IMR-90 (cell line): ENCODE results near the gene ABCA9. TPM values are rescaled to one million over a fixed set of nuclear protein-coding genes. Genes with fewer than 3 reads are reported as not detected.

Source experiments
- ATAC-seq: fragments of 200-7000 bp; cut with Tn5 transposase; 2 replicates; pipeline ENCODE4 v1.9.1; 2020; ENCODE audit warnings: low read depth, mild to moderate bottlenecking, moderate library complexity
- BruUV-seq: library from RNA; stranded (reverse); fragments of 400-500 nt; replicated peaks from 2 replicates; lab custom pipeline; 2021; lab: Mats Ljungman, UMichigan
- CTCF ChIA-PET: fragments of 300-600 bp; formaldehyde crosslinking; extraction: SDS; loops from one replicate; lab custom pipeline; 2021; ENCODE audit warnings: antibody characterized with exemption; lab: Yijun Ruan, JAX
- POLR2A ChIA-PET: fragments of 300-600 bp; sonication (Branson Sonifier 250); formaldehyde crosslinking; loops from one replicate; lab custom pipeline; 2022; ENCODE audit warnings: antibody characterized with exemption; ENCODE audit not compliant: unreplicated experiment; lab: Charles Lee
- DNase-seq: peaks from one replicate; pipeline ENCODE4 v3.0.0; 2013
- H2AFZ ChIP-seq: replicated peaks from 2 replicates; pipeline ENCODE3; 2013; ENCODE audit warnings: low read length, mild to moderate bottlenecking; ENCODE audit not compliant: poor library complexity
- H2AK5ac ChIP-seq: 2 replicates; pipeline ENCODE4 v1.6.1; 2013; ENCODE audit warnings: low read depth, low read length, inconsistent platforms
- H2AK9ac ChIP-seq: replicated peaks from 2 replicates; pipeline ENCODE3; 2013; ENCODE audit warnings: mild to moderate bottlenecking, low read depth, low read length, moderate library complexity; ENCODE audit not compliant: poor library complexity
- H2BK120ac ChIP-seq: 2 replicates; pipeline ENCODE4 v1.6.1; 2013; ENCODE audit warnings: low read depth, low read length, inconsistent platforms
- H2BK15ac ChIP-seq: 3 replicates; pipeline ENCODE4 v1.6.1; 2013; ENCODE audit warnings: low read depth, low read length, inconsistent platforms
- H2BK20ac ChIP-seq: 2 replicates; pipeline ENCODE4 v1.6.1; 2013; ENCODE audit warnings: low read depth, mild to moderate bottlenecking, inconsistent platforms, low read length, moderate library complexity
- H2BK5ac ChIP-seq: 2 replicates; pipeline ENCODE4 v1.6.1; 2013; ENCODE audit warnings: mild to moderate bottlenecking, low read depth, low read length, inconsistent platforms; ENCODE audit not compliant: poor library complexity, severe bottlenecking
- H3K14ac ChIP-seq: replicated peaks from 2 replicates; pipeline ENCODE4 v1.6.1; 2013; ENCODE audit warnings: low read depth, low read length, inconsistent platforms
- H3K18ac ChIP-seq: 2 replicates; pipeline ENCODE4 v1.6.1; 2013; ENCODE audit warnings: low read depth, low read length, control low read depth
- H3K23ac ChIP-seq: 2 replicates; pipeline ENCODE4 v1.6.1; 2013; ENCODE audit warnings: low read depth, low read length, inconsistent platforms
- H3K27ac ChIP-seq: 2 replicates; pipeline ENCODE4 v1.5.1; 2013; ENCODE audit warnings: mild to moderate bottlenecking, control low read depth, low read length; ENCODE audit not compliant: insufficient read depth
- H3K27me3 ChIP-seq: 2 replicates; pipeline ENCODE4 v1.6.1; 2013; ENCODE audit warnings: low read length; ENCODE audit not compliant: control insufficient read depth, insufficient read depth
- H3K36me3 ChIP-seq: 2 replicates; pipeline ENCODE4 v1.6.1; 2013; ENCODE audit warnings: low read length, mixed read lengths; ENCODE audit not compliant: control insufficient read depth, insufficient read depth
- H3K4ac ChIP-seq: 2 replicates; pipeline ENCODE4 v1.6.1; 2013; ENCODE audit warnings: low read depth, low read length, inconsistent platforms
- H3K4me1 ChIP-seq: 2 replicates; pipeline ENCODE4 v1.6.1; 2013; ENCODE audit warnings: low read length, mixed read lengths; ENCODE audit not compliant: control insufficient read depth, insufficient read depth
- H3K4me2 ChIP-seq: 2 replicates; pipeline ENCODE4 v1.6.1; 2013; ENCODE audit warnings: low read depth, mild to moderate bottlenecking, control low read depth, low read length, moderate library complexity
- H3K4me3 ChIP-seq: 2 replicates; pipeline ENCODE4 v1.5.1; 2013; ENCODE audit warnings: low read depth, mild to moderate bottlenecking, control low read depth, low read length, moderate library complexity; ENCODE audit not compliant: insufficient read depth
- H3K56ac ChIP-seq: 2 replicates; pipeline ENCODE4 v1.6.1; 2013; ENCODE audit warnings: low read length, inconsistent platforms; ENCODE audit not compliant: insufficient read depth; ENCODE audit errors: extremely low read depth
- H3K79me1 ChIP-seq, 2 experiments: 2 replicates each; pipeline ENCODE4 v1.6.1; 2013; ENCODE audit warnings: low read length in 2 of 2, inconsistent platforms in 1 of 2, low read depth in 1 of 2
- H3K9ac ChIP-seq: 2 replicates; pipeline ENCODE4 v1.6.1; 2013; ENCODE audit warnings: low read depth, low read length, control low read depth
- H3K9me1 ChIP-seq: 2 replicates; pipeline ENCODE4 v1.6.1; 2013; ENCODE audit warnings: low read length, inconsistent platforms; ENCODE audit not compliant: insufficient read depth
- H3K9me3 ChIP-seq: 2 replicates; pipeline ENCODE4 v1.6.1; 2013; ENCODE audit warnings: low read length; ENCODE audit not compliant: control insufficient read depth, insufficient read depth
- H4K20me1 ChIP-seq: 2 replicates; pipeline ENCODE4 v1.6.1; 2013; ENCODE audit warnings: low read length, inconsistent platforms; ENCODE audit not compliant: insufficient read depth
- H4K5ac ChIP-seq: 2 replicates; pipeline ENCODE4 v1.6.1; 2013; ENCODE audit warnings: mild to moderate bottlenecking, low read depth, low read length, control low read depth
- H4K8ac ChIP-seq, 2 experiments: 2 replicates each; pipeline ENCODE4 v1.6.1; 2013; ENCODE audit warnings: low read depth in 2 of 2, low read length in 2 of 2, control low read depth in 1 of 2, inconsistent platforms in 1 of 2
- H4K91ac ChIP-seq: 2 replicates; pipeline ENCODE4 v1.6.1; 2013; ENCODE audit warnings: low read depth, low read length, inconsistent platforms; ENCODE audit not compliant: insufficient read depth
- BHLHE40 ChIP-seq: fragments of 150-350 bp; IDR thresholded peaks from 2 replicates; pipeline ENCODE4 v1.6.1; 2016; ENCODE audit warnings: mild to moderate bottlenecking, low read depth, low read length
- CTCF ChIP-seq: conservative IDR thresholded peaks from 2 replicates; pipeline ENCODE4 v1.5.1; 2012; ENCODE audit warnings: mild to moderate bottlenecking, low read depth, low read length, improper control_type of control experiment
- MAZ ChIP-seq: IDR thresholded peaks from 2 replicates; pipeline ENCODE4 v1.6.1; 2012; ENCODE audit warnings: low read depth, mild to moderate bottlenecking, low read length, improper control_type of control experiment, moderate library complexity, borderline replicate concordance
- NFE2L2 ChIP-seq: fragments of 150-350 bp; IDR thresholded peaks from 2 replicates; pipeline ENCODE4 v1.6.1; 2016; ENCODE audit warnings: low read depth, mild to moderate bottlenecking, low read length
- POLR2A ChIP-seq: IDR thresholded peaks from 2 replicates; pipeline ENCODE4 v1.6.1; 2012; ENCODE audit warnings: mild to moderate bottlenecking, low read depth, low read length
- RAD21 ChIP-seq: IDR thresholded peaks from 2 replicates; pipeline ENCODE4 v1.6.1; 2012; ENCODE audit warnings: low read length, improper control_type of control experiment
- RFX5 ChIP-seq: IDR thresholded peaks from 2 replicates; pipeline ENCODE4 v1.8.0; 2012; ENCODE audit warnings: low read depth, mild to moderate bottlenecking, low read length, moderate library complexity
- SMC3 ChIP-seq: fragments of 150-350 bp; IDR thresholded peaks from 2 replicates; pipeline ENCODE4 v1.6.1; 2016; ENCODE audit warnings: low read depth, mild to moderate bottlenecking, antibody characterized with exemption, low read length, moderate library complexity
- WGBS, 2 experiments: methylation state at CpG; one replicate each; pipeline versions ENCODE4 v1.1.5 to v1.1.7; 2013; ENCODE audit warnings: missing lambda C conversion rate in 2 of 2; ENCODE audit not compliant: insufficient read length in 1 of 2; ENCODE audit errors: extremely low coverage in 2 of 2; 5-methylcytosine and 5-hydroxymethylcytosine counted together
- dilution Hi-C: fragments of 300-500 bp; cut with HindIII; formaldehyde crosslinking; loops from one replicate; pipeline ENCODE4 v1.14.3; 2018; ENCODE audit warnings: low sequenced_read_pairs; ENCODE audit not compliant: unreplicated experiment
- in situ Hi-C: fragments of 300-500 bp; cut with MboI; formaldehyde crosslinking; loops from 3 replicates; pipeline ENCODE4 v1.14.3; 2019; ENCODE audit warnings: low sequenced_read_pairs, inconsistent platforms, mixed read lengths
- intact Hi-C: fragments of 100-400 bp; cut with micrococcal nuclease; formaldehyde crosslinking; loops from 2 replicates; pipeline ENCODE4 v1.10.0; 2022
- polyA plus RNA-seq, 3 experiments: library from polyadenylated mRNA; depleted of rRNA; stranded (reverse); fragments of >200 nt; gene quantifications; 2 replicates each; pipeline ENCODE4 v1.2.3, GENCODE V29; 2012; ENCODE audit warnings: low replicate concordance in 1 of 3
- total RNA-seq: library from RNA; depleted of rRNA; stranded (reverse); fragments of >200 nt; gene quantifications from 2 replicates; pipeline ENCODE4 v1.2.3, GENCODE V29; 2012
- TF ChIP-seq, protein P1 (sequence below): fragments of 150-350 bp; IDR thresholded peaks from 2 replicates; pipeline ENCODE4 v1.6.1; 2016; ENCODE audit warnings: low read depth, mild to moderate bottlenecking, low read length, moderate library complexity, borderline replicate concordance

ABCA9 gene
- total and polyA plus RNA-seq, 2 of the 4 experiments (the other 2 are of a cell fraction): under 0.01 TPM; not detected in 1

DNA sequence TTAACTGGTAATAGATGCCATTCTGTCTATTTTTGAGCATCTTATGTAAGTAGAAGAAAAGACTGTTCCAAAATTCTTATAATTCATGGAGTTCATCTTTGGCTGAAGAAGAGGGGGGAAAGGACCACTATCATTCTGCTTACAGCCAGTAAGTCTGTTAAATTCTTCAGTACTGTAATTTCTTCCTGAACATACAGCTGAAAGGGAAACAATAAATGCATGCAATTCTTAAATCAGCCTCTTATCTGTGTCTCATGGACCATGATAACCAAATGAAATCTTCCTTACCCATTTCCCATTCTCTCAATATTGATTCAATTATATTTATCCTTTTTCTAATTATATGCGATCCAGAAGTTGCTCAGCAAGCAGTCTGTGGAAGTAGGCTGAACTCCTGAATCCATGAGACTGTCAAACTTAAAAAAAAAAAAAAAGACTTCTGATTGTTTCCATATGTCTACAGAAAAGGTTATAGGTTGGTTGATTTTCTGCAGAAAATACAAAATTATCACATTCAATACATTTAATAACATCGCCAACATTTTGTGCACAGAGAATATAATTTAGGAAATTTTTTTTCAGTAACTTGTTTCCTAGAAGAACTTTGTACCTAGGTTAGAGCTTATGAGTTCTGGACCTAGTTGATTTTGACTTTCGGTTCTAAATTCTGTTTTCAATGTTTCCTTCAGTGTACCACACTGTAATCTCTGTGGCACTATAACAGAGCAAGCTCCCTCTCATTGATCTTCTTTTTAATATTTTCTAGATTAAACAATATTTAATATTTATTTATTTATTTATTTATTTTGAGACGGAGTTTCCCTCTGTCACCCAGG, 1.2 kb upstream of the ABCA9 start:
- BruUV-seq: no TSS peak
- CTCF ChIA-PET: no interaction called here

More for the DNA sequence above, 1.2 kb upstream of the ABCA9 start:
- POLR2A ChIA-PET: no interaction called here
- Histone ChIP-seq H3K18ac (no peak overlapping the region), H3K4me2 (no peak overlapping the region), H3K9me3 (no peaks in the 10 kb centered on the region), H3K14ac (no peak overlapping the region), H3K4ac (no peak overlapping the region), H4K20me1 (no peaks in the 10 kb centered on the region), H3K9me1 (no peaks in the 10 kb centered on the region), H3K36me3 (no peaks in the 10 kb centered on the region), H2BK20ac (no peak overlapping the region), H3K9ac (no peak overlapping the region), H3K56ac (no peak overlapping the region), H2AK9ac (no peak overlapping the region), H2BK120ac (no peak overlapping the region), H3K4me3 (no peak overlapping the region), H3K79me1 (no peaks in the 10 kb centered on the region), H3K23ac (no peak overlapping the region), H4K91ac (no peak overlapping the region), H3K27ac (no peak overlapping the region), H2AFZ (no peak overlapping the region), H3K27me3 (no peaks in the 10 kb centered on the region), H2AK5ac (no peak overlapping the region), H4K8ac (no peak overlapping the region), H4K5ac (no peak overlapping the region), H2BK15ac (no peak overlapping the region), H3K4me1 (no peaks in the 10 kb centered on the region), H2BK5ac (no peak overlapping the region)
- ATAC-seq (no peak), DNase-seq (no peak)
- TF ChIP-seq BHLHE40: no peak
- no peak for TF ChIP-seq SMC3
- no peak for TF ChIP-seq RFX5
- TF ChIP-seq, protein P1, sequence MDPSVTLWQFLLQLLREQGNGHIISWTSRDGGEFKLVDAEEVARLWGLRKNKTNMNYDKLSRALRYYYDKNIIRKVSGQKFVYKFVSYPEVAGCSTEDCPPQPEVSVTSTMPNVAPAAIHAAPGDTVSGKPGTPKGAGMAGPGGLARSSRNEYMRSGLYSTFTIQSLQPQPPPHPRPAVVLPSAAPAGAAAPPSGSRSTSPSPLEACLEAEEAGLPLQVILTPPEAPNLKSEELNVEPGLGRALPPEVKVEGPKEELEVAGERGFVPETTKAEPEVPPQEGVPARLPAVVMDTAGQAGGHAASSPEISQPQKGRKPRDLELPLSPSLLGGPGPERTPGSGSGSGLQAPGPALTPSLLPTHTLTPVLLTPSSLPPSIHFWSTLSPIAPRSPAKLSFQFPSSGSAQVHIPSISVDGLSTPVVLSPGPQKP: no peak
- TF ChIP-seq NFE2L2: no peak
- TF ChIP-seq CTCF: no peak
- TF ChIP-seq RAD21: no peak
- TF ChIP-seq POLR2A: no peak
- no peak for TF ChIP-seq MAZ
- dilution Hi-C loops: no loop called here
- in situ Hi-C loops: no loop called here
- WGBS, 2 experiments: no CpG with 5 or more reads among the region's 4 CpGs
- intact Hi-C loops: no loop called here
